IgD-negative memory B cell (primary cell): ENCODE results near the gene CPNE7. TPM values are rescaled to one million over a fixed set of nuclear protein-coding genes. Genes with fewer than 3 reads are reported as not detected.

ENCODE experiments used
- H3K27ac Mint-ChIP-seq, 3 donors: one replicate each; pipeline ENCODE4 v1.8.0; 2020 to 2022; ENCODE audit warnings: mild to moderate bottlenecking in 3 of 3, mixed read lengths in 3 of 3, moderate library complexity in 1 of 3
- H3K27me3 Mint-ChIP-seq: one replicate; pipeline ENCODE4 v1.8.0; 2021; ENCODE audit warnings: mixed read lengths
- H3K36me3 Mint-ChIP-seq: one replicate; pipeline ENCODE4 v1.8.0; 2020; ENCODE audit warnings: mild to moderate bottlenecking, mixed read lengths
- H3K4me1 Mint-ChIP-seq, 3 donors: one replicate each; pipeline ENCODE4 v1.8.0; 2020 to 2022; ENCODE audit warnings: mixed read lengths in 3 of 3, mild to moderate bottlenecking in 1 of 3
- H3K4me3 Mint-ChIP-seq, 4 donors: one replicate each; pipeline ENCODE4 v1.8.0; 2020 to 2022; ENCODE audit warnings: mild to moderate bottlenecking in 4 of 4, mixed read lengths in 4 of 4, moderate library complexity in 3 of 4
- H3K9me3 Mint-ChIP-seq, 3 donors: one replicate each; pipeline ENCODE4 v1.8.0; 2020 to 2021; ENCODE audit warnings: mixed read lengths in 3 of 3, mild to moderate bottlenecking in 1 of 3
- polyA plus RNA-seq: library from polyadenylated mRNA; unstranded; fragments of 300-500 nt; fragmentation: Illumina TruSeq; gene quantifications from one replicate; pipeline ENCODE4 v1.2.3, GENCODE V29; 2021

CPNE7 gene
- polyA plus RNA-seq, 1 donor from 2014 or later: not detected

GRCh38 chr16:89642574-89642973 is 67.0 kb downstream of the CPNE7 start:
- H3K9me3 Mint-ChIP-seq: no peaks in the 10 kb centered on the region
- peaks cover 9% of the 10 kb centered on the region for H3K27me3 Mint-ChIP-seq
- peaks cover 4 to 6% (median 5%) of the 10 kb centered on the region in 3 donors for H3K4me1 Mint-ChIP-seq
- H3K4me3 Mint-ChIP-seq: no peak overlapping the region
- H3K27ac Mint-ChIP-seq: no peak overlapping the region
- H3K36me3 Mint-ChIP-seq: no peaks in the 10 kb centered on the region

GRCh38 chr16:89643769-89644300 is 68.3 kb downstream of the CPNE7 start:
- H3K27me3 Mint-ChIP-seq: peaks cover 9% of the 10 kb centered on the region
- no peaks in the 10 kb centered on the region for H3K36me3 Mint-ChIP-seq
- peaks cover 4 to 6% (median 5%) of the 10 kb centered on the region in 3 donors for H3K4me1 Mint-ChIP-seq
- H3K9me3 Mint-ChIP-seq: no peaks in the 10 kb centered on the region
- no peak overlapping the region for H3K4me3 Mint-ChIP-seq
- H3K27ac Mint-ChIP-seq: no peak overlapping the region

GRCh38 chr16:89645122-89645521 is 69.6 kb downstream of the CPNE7 start:
- Mint-ChIP-seq H3K9me3 (no peaks in the 10 kb centered on the region), H3K4me1 (peaks cover 4 to 9% (median 5%) of the 10 kb centered on the region in 3 donors), H3K27me3 (peaks cover 9% of the 10 kb centered on the region), H3K36me3 (no peaks in the 10 kb centered on the region), H3K4me3 (no peak overlapping the region), H3K27ac (no peak overlapping the region)

- H3K4me3 Mint-ChIP-seq: peak overlapping the region in 1 of 4 donors; percentile 32
- no peak overlapping the region for H3K27ac Mint-ChIP-seq
- no peaks in the 10 kb centered on the region for H3K36me3 Mint-ChIP-seq
- H3K9me3 Mint-ChIP-seq: no peaks in the 10 kb centered on the region
- H3K4me1 Mint-ChIP-seq: peaks cover 0 to 4% (median 0%) of the 10 kb centered on the region in 3 donors
- H3K27me3 Mint-ChIP-seq: no peaks in the 10 kb centered on the region
These were observed 70.7 kb downstream of the CPNE7 start for GRCh38 chr16:89646270-89646669.

Other genes with a start within 250 kb of the CPNE7 start
- gene ANKRD11, start 85.2 kb upstream of the CPNE7 start, polyA plus RNA-seq: 11.6 TPM
- 47.0 TPM for gene SPG7, start 67.4 kb upstream of the CPNE7 start, polyA plus RNA-seq
- gene RPL13, start 15.1 kb upstream of the CPNE7 start, polyA plus RNA-seq: 6,684 TPM
- gene DPEP1, start 37.9 kb downstream of the CPNE7 start, polyA plus RNA-seq: not detected
- 63.9 TPM for gene CHMP1A, start 82.0 kb downstream of the CPNE7 start, polyA plus RNA-seq
- gene SPATA33, start 82.1 kb downstream of the CPNE7 start, polyA plus RNA-seq: 3.5 TPM
- 24.0 TPM for gene CDK10, start 110.9 kb downstream of the CPNE7 start, polyA plus RNA-seq
- 12.7 TPM for gene SPATA2L, start 125.9 kb downstream of the CPNE7 start, polyA plus RNA-seq
- 1.6 TPM for gene VPS9D1, start 145.1 kb downstream of the CPNE7 start, polyA plus RNA-seq
- gene ZNF276, start 145.8 kb downstream of the CPNE7 start, polyA plus RNA-seq: 24.6 TPM
- gene FANCA, start 240.9 kb downstream of the CPNE7 start, polyA plus RNA-seq: 23.1 TPM